ENCODE data around the gene HCN2. TPM values are rescaled to one million over a fixed set of nuclear protein-coding genes. Genes with fewer than 3 reads are reported as not detected.

The HCN2 gene
- total RNA-seq, 5 donors from 2014 or later (not counting 1 experiment from before 2014, with no cell fraction given) = 0.93 to 4.4 (median 3.6) TPM

- H3K27ac Mint-ChIP-seq = peak overlapping the region in 1 of 2 donors; percentile 31
- peak overlapping the region; percentile 66 to 99 (median 80) for H3K4me3 Mint-ChIP-seq
- Histone ChIP-seq H3K27ac (ENCODE audit: low read length) (no peak overlapping the region), H3K4me3 (ENCODE audit: control insufficient read depth in 1 of 2, extremely low read depth in 1 of 2, low read length in 1 of 2) (peak overlapping the region in 1 of 2 donors; percentile 25), H3K9me3 (no peaks in the 10 kb centered on the region), H3K36me3 (ENCODE audit: control insufficient read depth in 2 of 2, extremely low read depth in 1 of 2, insufficient read depth in 1 of 2, low read length in 1 of 2) (peaks cover 4 to 17% of the 10 kb centered on the region in 2 donors), H3K27me3 (replicated peaks in 1 of 2; ENCODE audit: control insufficient read depth in 2 of 2, extremely low read depth in 1 of 2, insufficient read depth in 2 of 2, low read length in 1 of 2) (no peaks in the 10 kb centered on the region), H3K4me1 (ENCODE audit: control insufficient read depth in 1 of 2, extremely low read depth in 1 of 2, insufficient read depth in 2 of 2, low read length in 2 of 2) (peaks cover 18 to 63% of the 10 kb centered on the region in 2 experiments)
- DNase-seq = no peak
- no peaks in the 10 kb centered on the region for H3K9me3 Mint-ChIP-seq
- ATAC-seq (replicated peaks in 1 of 4) = no peak
- POLR2A ChIA-PET = no interaction called here
- CTCF ChIA-PET = interaction anchor here (0.6 to 1.4 kb wide), 3 partner anchors 11 to 102 kb away, joined by 3 to 5 read pairs (median 3); partner anchors contain the start of gene CDC34 (in 1 of the 2)
- WGBS (ENCODE audit: insufficient coverage) = 70% methylated on average over 26 of the region's 32 CpGs
- H3K27me3 Mint-ChIP-seq = no peaks in the 10 kb centered on the region
- peaks cover 35 to 52% (median 39%) of the 10 kb centered on the region in 3 donors for H3K4me1 Mint-ChIP-seq
- H3K36me3 Mint-ChIP-seq = no peaks in the 10 kb centered on the region
Measured at GRCh38 chr19:574658-575526, 14.8 kb upstream of the HCN2 start.

GRCh38 chr19:575527-576506 is 13.9 kb upstream of the HCN2 start:
- Histone ChIP-seq H3K36me3 (ENCODE audit: control insufficient read depth in 2 of 2, extremely low read depth in 1 of 2, insufficient read depth in 1 of 2, low read length in 1 of 2) (peaks cover 7 to 24% of the 10 kb centered on the region in 2 donors), H3K4me3 (ENCODE audit: control insufficient read depth in 1 of 2, extremely low read depth in 1 of 2, low read length in 1 of 2) (no peak overlapping the region), H3K27ac (ENCODE audit: low read length) (no peak overlapping the region), H3K9me3 (no peaks in the 10 kb centered on the region), H3K27me3 (replicated peaks in 1 of 2; ENCODE audit: control insufficient read depth in 2 of 2, extremely low read depth in 1 of 2, insufficient read depth in 2 of 2, low read length in 1 of 2) (no peaks in the 10 kb centered on the region), H3K4me1 (ENCODE audit: control insufficient read depth in 1 of 2, extremely low read depth in 1 of 2, insufficient read depth in 2 of 2, low read length in 2 of 2) (peaks cover 18 to 58% of the 10 kb centered on the region in 2 experiments)
- ATAC-seq (replicated peaks in 1 of 4) = no peak
- Mint-ChIP-seq H3K36me3 (no peaks in the 10 kb centered on the region), H3K9me3 (no peaks in the 10 kb centered on the region), H3K4me3 (peak overlapping the region in 1 of 3 donors; percentile 80), H3K27ac (no peak overlapping the region), H3K4me1 (peaks cover 35 to 50% (median 36%) of the 10 kb centered on the region in 3 donors), H3K27me3 (no peaks in the 10 kb centered on the region)
- 85% methylated on average over 21 of the region's 38 CpGs for WGBS (ENCODE audit: insufficient coverage)
- ChIA-PET POLR2A (no interaction called here), CTCF (interaction anchor here in 1 of 2 donors (1.4 kb wide), 1 partner anchor 10 kb away, joined by 5 read pairs; no protein-coding TSS in a partner anchor)
- DNase-seq = no peak

DNA sequence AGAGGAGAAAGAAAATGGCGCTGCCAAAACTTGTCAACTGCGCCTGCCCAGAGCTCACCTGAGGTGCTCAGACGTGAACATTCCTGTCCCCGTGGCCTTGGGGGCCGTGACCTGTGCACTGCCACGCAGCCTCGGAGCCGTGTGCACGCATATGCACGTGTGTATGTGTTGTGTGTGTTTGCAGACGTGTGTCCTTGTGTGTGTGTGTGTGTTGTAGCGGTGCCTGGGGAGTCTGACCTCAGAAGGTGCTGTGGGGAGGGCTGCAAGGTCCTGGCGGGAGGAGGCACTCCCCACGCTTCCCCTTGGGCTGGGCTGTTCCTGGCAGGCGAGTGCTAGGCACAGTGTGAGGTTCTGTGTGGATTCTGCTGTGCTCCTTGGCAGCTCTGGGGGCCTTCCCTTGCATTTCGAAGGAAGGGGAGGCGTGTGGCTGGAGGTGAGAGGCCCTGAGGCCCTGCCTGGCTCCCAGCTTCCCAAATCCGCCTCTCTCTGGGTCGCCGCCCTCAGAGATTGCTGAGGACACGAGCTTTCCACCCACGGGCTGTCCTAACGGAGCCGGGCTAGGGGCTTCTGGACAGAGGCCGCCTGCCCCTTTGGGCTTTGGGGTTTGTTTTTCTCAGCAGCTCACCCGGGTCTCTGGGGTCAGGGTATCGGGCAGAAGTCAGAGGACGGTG is 12.8 kb upstream of the HCN2 start:
- Mint-ChIP-seq H3K9me3 (no peaks in the 10 kb centered on the region), H3K27ac (no peak overlapping the region), H3K4me3 (no peak overlapping the region), H3K4me1 (peaks cover 25 to 41% (median 31%) of the 10 kb centered on the region in 3 donors), H3K36me3 (no peaks in the 10 kb centered on the region), H3K27me3 (no peaks in the 10 kb centered on the region)
- ATAC-seq (replicated peaks in 1 of 4) (no peak), DNase-seq (no peak)
- Histone ChIP-seq H3K4me3 (ENCODE audit: control insufficient read depth in 1 of 2, extremely low read depth in 1 of 2, low read length in 1 of 2) (no peak overlapping the region), H3K9me3 (no peaks in the 10 kb centered on the region), H3K27me3 (replicated peaks in 1 of 2; ENCODE audit: control insufficient read depth in 2 of 2, extremely low read depth in 1 of 2, insufficient read depth in 2 of 2, low read length in 1 of 2) (no peaks in the 10 kb centered on the region), H3K27ac (ENCODE audit: low read length) (no peak overlapping the region), H3K36me3 (ENCODE audit: control insufficient read depth in 2 of 2, extremely low read depth in 1 of 2, insufficient read depth in 1 of 2, low read length in 1 of 2) (peaks cover 7 to 33% of the 10 kb centered on the region in 2 donors), H3K4me1 (ENCODE audit: control insufficient read depth in 1 of 2, extremely low read depth in 1 of 2, insufficient read depth in 2 of 2, low read length in 2 of 2) (peaks cover 14 to 49% of the 10 kb centered on the region in 2 experiments)
- ChIA-PET CTCF (interaction anchor here in 1 of 2 donors (1.4 kb wide), 1 partner anchor 9 kb away, joined by 5 read pairs; no protein-coding TSS in a partner anchor), POLR2A (no interaction called here)
- WGBS (ENCODE audit: insufficient coverage) = 89% methylated on average over 16 of the region's 28 CpGs

DNA sequence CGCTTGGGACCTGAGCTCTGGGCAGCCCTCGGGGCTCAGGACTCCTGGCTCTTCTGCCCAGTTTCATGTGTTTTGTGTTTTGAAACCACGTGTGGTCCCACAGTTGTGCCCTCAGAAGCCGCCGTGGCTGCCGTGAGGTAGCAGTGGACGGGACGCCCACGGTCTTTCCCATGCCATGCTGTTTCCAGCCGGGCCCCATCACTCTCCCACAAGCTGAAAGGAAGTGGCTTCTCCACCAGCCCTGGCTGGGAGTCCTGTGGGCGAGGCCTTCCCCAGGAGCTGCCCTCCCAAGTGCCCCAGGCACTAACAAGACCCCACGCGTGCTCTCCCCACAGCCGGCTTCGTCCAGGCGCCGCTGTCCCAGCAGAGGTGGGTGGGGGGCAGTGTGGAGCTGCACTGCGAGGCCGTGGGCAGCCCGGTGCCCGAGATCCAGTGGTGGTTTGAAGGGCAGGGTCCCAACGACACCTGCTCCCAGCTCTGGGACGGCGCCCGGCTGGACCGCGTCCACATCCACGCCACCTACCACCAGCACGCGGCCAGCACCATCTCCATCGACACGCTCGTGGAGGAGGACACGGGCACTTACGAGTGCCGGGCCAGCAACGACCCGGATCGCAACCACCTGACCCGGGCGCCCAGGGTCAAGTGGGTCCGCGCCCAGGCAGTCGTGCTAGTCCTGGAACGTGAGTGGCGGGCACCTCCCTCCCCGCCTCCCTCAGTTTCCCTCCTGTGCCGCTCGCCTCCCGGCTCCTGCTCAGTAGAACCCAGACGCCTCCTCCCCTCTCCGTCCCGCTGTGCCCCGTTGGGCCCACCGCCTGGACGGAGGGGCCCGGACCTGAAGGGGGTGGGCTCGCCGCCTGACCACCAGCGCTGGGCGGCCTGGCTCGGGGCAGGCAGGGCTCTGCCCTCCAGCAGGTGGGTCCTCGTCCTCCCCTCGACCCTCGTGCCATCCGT is 12.0 kb upstream of the HCN2 start:
- Mint-ChIP-seq H3K27ac (no peak overlapping the region), H3K9me3 (no peaks in the 10 kb centered on the region), H3K36me3 (no peaks in the 10 kb centered on the region), H3K4me3 (no peak overlapping the region), H3K27me3 (no peaks in the 10 kb centered on the region), H3K4me1 (peaks cover 21 to 39% (median 31%) of the 10 kb centered on the region in 3 donors)
- ATAC-seq (replicated peaks in 1 of 4) (no peak), DNase-seq (no peak)
- POLR2A ChIA-PET = no interaction called here
- no peak overlapping the region for H3K27ac ChIP-seq (ENCODE audit: low read length)
- H3K9me3 ChIP-seq = no peaks in the 10 kb centered on the region
- H3K27me3 ChIP-seq (replicated peaks in 1 of 2; ENCODE audit: control insufficient read depth in 2 of 2, extremely low read depth in 1 of 2, insufficient read depth in 2 of 2, low read length in 1 of 2) = no peaks in the 10 kb centered on the region
- H3K36me3 ChIP-seq (ENCODE audit: control insufficient read depth in 2 of 2, extremely low read depth in 1 of 2, insufficient read depth in 1 of 2, low read length in 1 of 2) = peaks cover 7 to 39% of the 10 kb centered on the region in 2 donors
- peaks cover 14 to 49% of the 10 kb centered on the region in 2 experiments for H3K4me1 ChIP-seq (ENCODE audit: control insufficient read depth in 1 of 2, extremely low read depth in 1 of 2, insufficient read depth in 2 of 2, low read length in 2 of 2)
- 93% methylated on average over 60 of the region's 66 CpGs for WGBS (ENCODE audit: insufficient coverage)
- H3K4me3 ChIP-seq (ENCODE audit: control insufficient read depth in 1 of 2, extremely low read depth in 1 of 2, low read length in 1 of 2) = no peak overlapping the region
- CTCF ChIA-PET = no interaction called here

- WGBS (ENCODE audit: insufficient coverage) = 97% methylated on average over 44 of the region's 46 CpGs
- ChIA-PET POLR2A (no interaction called here), CTCF (no interaction called here)
- H3K9me3 Mint-ChIP-seq = no peaks in the 10 kb centered on the region
- H3K27me3 Mint-ChIP-seq = peaks cover 0 to 2% of the 10 kb centered on the region in 2 donors
- H3K4me3 Mint-ChIP-seq = no peak overlapping the region
- H3K27me3 ChIP-seq (replicated peaks in 1 of 2; ENCODE audit: control insufficient read depth in 2 of 2, extremely low read depth in 1 of 2, insufficient read depth in 2 of 2, low read length in 1 of 2) = peaks cover 0 to 7% of the 10 kb centered on the region in 2 experiments
- peaks cover 7 to 48% of the 10 kb centered on the region in 2 donors for H3K36me3 ChIP-seq (ENCODE audit: control insufficient read depth in 2 of 2, extremely low read depth in 1 of 2, insufficient read depth in 1 of 2, low read length in 1 of 2)
- no peak overlapping the region for H3K27ac ChIP-seq (ENCODE audit: low read length)
- H3K4me3 ChIP-seq (ENCODE audit: control insufficient read depth in 1 of 2, extremely low read depth in 1 of 2, low read length in 1 of 2) = no peak overlapping the region
- H3K27ac Mint-ChIP-seq = no peak overlapping the region
- H3K4me1 ChIP-seq (ENCODE audit: control insufficient read depth in 1 of 2, extremely low read depth in 1 of 2, insufficient read depth in 2 of 2, low read length in 2 of 2) = peaks cover 10 to 40% of the 10 kb centered on the region in 2 experiments
- H3K4me1 Mint-ChIP-seq = peaks cover 20 to 30% (median 23%) of the 10 kb centered on the region in 3 donors
- no peak for DNase-seq
- H3K9me3 ChIP-seq = no peaks in the 10 kb centered on the region
- no peak for ATAC-seq (replicated peaks in 1 of 4)
- H3K36me3 Mint-ChIP-seq = no peaks in the 10 kb centered on the region
Measured at GRCh38 chr19:579111-579841, 10.4 kb upstream of the HCN2 start.
